ENCODE data around the gene MAP2K5. TPM values are rescaled to one million over a fixed set of nuclear protein-coding genes. Genes with fewer than 3 reads are reported as not detected.

Gene MAP2K5
- total RNA-seq, 1 donor from 2014 or later: 26.7 TPM

GRCh38 chr15:67528513-67528912, 14.0 kb upstream of the MAP2K5 start:
- Mint-ChIP-seq H3K27me3 (no peaks in the 10 kb centered on the region), H3K4me3 (no peak overlapping the region), H3K27ac (no peak overlapping the region), H3K36me3 (ENCODE audit: low read depth) (peaks cover 11% of the 10 kb centered on the region), H3K4me1 (no peaks in the 10 kb centered on the region), H3K9me3 (no peaks in the 10 kb centered on the region)
- ATAC-seq (ENCODE audit: low read depth) (no peak), DNase-seq (no peak)
- intact Hi-C loops (cut with micrococcal nuclease): no loop called here
- POLR2A ChIA-PET: no interaction called here
- CTCF ChIA-PET: no interaction called here
- TF ChIP-seq CTCF (IDR thresholded peaks at IDR 0.05): no peak

- intact Hi-C loops (cut with micrococcal nuclease): no loop called here
- no peak overlapping the region for H3K4me3 Mint-ChIP-seq
- no peak overlapping the region for H3K27ac Mint-ChIP-seq
- no peak for TF ChIP-seq CTCF (IDR thresholded peaks at IDR 0.05)
- peaks cover 4% of the 10 kb centered on the region for H3K4me1 Mint-ChIP-seq
- CTCF ChIA-PET: no interaction called here
- DNase-seq (no peak), ATAC-seq (ENCODE audit: low read depth) (no peak)
- H3K36me3 Mint-ChIP-seq (ENCODE audit: low read depth): peaks cover 11% of the 10 kb centered on the region
- peaks cover 6% of the 10 kb centered on the region for H3K27me3 Mint-ChIP-seq
- H3K9me3 Mint-ChIP-seq: no peaks in the 10 kb centered on the region
- POLR2A ChIA-PET: no interaction called here
Observed at GRCh38 chr15:67531379-67531914, 11.1 kb upstream of the MAP2K5 start.

GRCh38 chr15:67533873-67534272, 8.6 kb upstream of the MAP2K5 start:
- ATAC-seq (ENCODE audit: low read depth) (no peak), DNase-seq (no peak)
- Mint-ChIP-seq H3K27me3 (peaks cover 18% of the 10 kb centered on the region), H3K9me3 (no peaks in the 10 kb centered on the region), H3K27ac (no peak overlapping the region), H3K4me3 (no peak overlapping the region), H3K36me3 (ENCODE audit: low read depth) (no peaks in the 10 kb centered on the region), H3K4me1 (peaks cover 11% of the 10 kb centered on the region)
- POLR2A ChIA-PET: interaction anchor here (0.6 kb wide), 1 partner anchor 1087 kb away, joined by 3 read pairs; no protein-coding TSS in a partner anchor
- TF ChIP-seq CTCF (IDR thresholded peaks at IDR 0.05): no peak
- CTCF ChIA-PET: no interaction called here
- intact Hi-C loops (cut with micrococcal nuclease): no loop called here

- Mint-ChIP-seq H3K4me3 (no peak overlapping the region), H3K27ac (no peak overlapping the region), H3K36me3 (ENCODE audit: low read depth) (no peaks in the 10 kb centered on the region), H3K27me3 (peaks cover 18% of the 10 kb centered on the region), H3K9me3 (no peaks in the 10 kb centered on the region), H3K4me1 (peaks cover 16% of the 10 kb centered on the region)
- CTCF ChIA-PET: no interaction called here
- no peak for TF ChIP-seq CTCF (IDR thresholded peaks at IDR 0.05)
- intact Hi-C loops (cut with micrococcal nuclease): no loop called here
- DNase-seq: no peak
- no peak for ATAC-seq (ENCODE audit: low read depth)
- POLR2A ChIA-PET: interaction anchor here (0.6 to 1.0 kb wide), 3 partner anchors 13 to 1550 kb away, joined by 3 to 4 read pairs (median 4); no protein-coding TSS in a partner anchor
Observed at GRCh38 chr15:67534360-67534759, 8.1 kb upstream of the MAP2K5 start.

- H3K9me3 Mint-ChIP-seq: no peaks in the 10 kb centered on the region
- TF ChIP-seq CTCF (IDR thresholded peaks at IDR 0.05): no peak
- ATAC-seq (ENCODE audit: low read depth): no peak
- ChIA-PET POLR2A (interaction anchor here (0.6 to 1.3 kb wide), 2 partner anchors 11 to 16 kb away, joined by 3 to 6 read pairs; no protein-coding TSS in a partner anchor), CTCF (no interaction called here)
- no peak for DNase-seq
- no peak overlapping the region for H3K4me3 Mint-ChIP-seq
- peaks cover 40% of the 10 kb centered on the region for H3K4me1 Mint-ChIP-seq
- intact Hi-C loops (cut with micrococcal nuclease): no loop called here
- peaks cover 18% of the 10 kb centered on the region for H3K27me3 Mint-ChIP-seq
- H3K36me3 Mint-ChIP-seq (ENCODE audit: low read depth): peaks cover 6% of the 10 kb centered on the region
- H3K27ac Mint-ChIP-seq: no peak overlapping the region
Observed at GRCh38 chr15:67537771-67538170, 4.7 kb upstream of the MAP2K5 start.
